Heart right ventricle (tissue), 16 donors: Measurements from ENCODE around the gene MTHFD2L. TPM values are rescaled to one million over a fixed set of nuclear protein-coding genes. Genes with fewer than 3 reads are reported as not detected.
A peak's percentile ranks its signal among the peaks of the same experiment; 100 is the strongest.

Source experiments
- ATAC-seq, 8 donors: fragments of 200-7000 bp; cut with Tn5 transposase; one replicate each; pipeline ENCODE4 v1.9.1; 2020; ENCODE audit warnings: mild to moderate bottlenecking in 8 of 8, moderate library complexity in 8 of 8, moderate number of reproducible peaks in 1 of 8
- DNase-seq, 2 donors: peaks; one replicate each; pipeline ENCODE4 v3.0.0-alpha.2; 2020
- H3K27ac ChIP-seq, 10 donors: fragments of 200-600 bp; sonication (generic) in 2 of 10; one replicate each; pipeline versions ENCODE4 v1.5.0 to v1.8.0; 2020 to 2022; ENCODE audit warnings: mild to moderate bottlenecking in 3 of 10
- H3K27me3 ChIP-seq, 7 donors: fragments of 200-600 bp; one replicate each; pipeline ENCODE4 v1.8.0; 2021 to 2022; ENCODE audit warnings: mild to moderate bottlenecking in 2 of 7
- H3K36me3 ChIP-seq, 9 donors: fragments of 200-600 bp; sonication (generic) in 1 of 9; one replicate each; pipeline versions ENCODE4 v1.5.0 to v1.8.0; 2020 to 2022; ENCODE audit warnings: mild to moderate bottlenecking in 2 of 9
- H3K4me1 ChIP-seq, 9 donors: fragments of 200-600 bp; sonication (generic) in 1 of 9; one replicate each; pipeline versions ENCODE4 v1.5.0 to v1.8.0; 2020 to 2022; ENCODE audit warnings: mild to moderate bottlenecking in 4 of 9
- H3K4me3 ChIP-seq, 10 donors: fragments of 200-600 bp; sonication (generic) in 2 of 10; one replicate each; pipeline versions ENCODE4 v1.5.0 to v1.8.0; 2020 to 2022; ENCODE audit warnings: mild to moderate bottlenecking in 7 of 10, moderate library complexity in 2 of 10
- H3K9me3 ChIP-seq, 11 donors: fragments of 200-600 bp in 10 of 11; sonication (generic) in 2 of 11; one replicate each; pipeline versions ENCODE4 v1.5.0 to v1.8.0; 2013 to 2022; ENCODE audit warnings: mild to moderate bottlenecking in 2 of 11, control low read depth in 1 of 11, moderate library complexity in 1 of 11
- WGBS, 2 donors: extraction: QIAGEN DNeasy Blood & Tissue Kit; methylation state at CpG; one replicate each; pipeline ENCODE4 v1.1.7; 2013; ENCODE audit warnings: inconsistent platforms in 1 of 2; 5-methylcytosine and 5-hydroxymethylcytosine counted together
- intact Hi-C, 10 donors: fragments of 100-400 bp; cut with DNase I; formaldehyde crosslinking; loops; one replicate each; pipeline versions ENCODE4 v1.11.1 to v1.14.2; 2022
- polyA plus RNA-seq, 2 donors: library from polyadenylated mRNA; stranded (reverse); fragments of 200-250 nt; gene quantifications; one replicate each; pipeline ENCODE4 v1.2.3, GENCODE V29; 2013
- total RNA-seq, 10 donors: library from RNA; stranded (reverse); fragmentation: NEBNext Ultra II Directional in 3 of 10; extraction: Animal tissue kit (Norgen Biotek cat#: 25700) in 3 of 10; gene quantifications; one replicate each; pipeline versions ENCODE4 v1.2.1 to v1.2.4, GENCODE V29; 2021 to 2023
- TF ChIP-seq, protein P1 (sequence below), 9 donors: fragments of 200-600 bp; sonication (generic) in 2 of 9; IDR thresholded peaks; one replicate each; pipeline versions ENCODE4 v1.5.0 to v1.8.0; 2021 to 2022; ENCODE audit warnings: antibody characterized with exemption in 9 of 9, mild to moderate bottlenecking in 5 of 9, moderate library complexity in 1 of 9
- donor health status: Arrhythmogenic right ventricular cardiomyopathy.
- donor health status: ischemic (EF 13 %, LVEDD 7.1; RV severe dilation, severe dysfunction).
- donor health status: healthy with polysubstance abuse.
- donor health status: DM: no; HTN: yes; CAD: no.
- donor health status: DM: no; HTN: no; CAD: no.
- donor health status: ischemic (EF 25% LVEDD 6.9; RV normal size, moderate dysfunction).
- donor health status: ischemic (EF 25% LVEDD 5.7; RV mildly dilated, moderate dysfunction).
- donor health status: healthy.
- donor health status: DM: yes; HTN: yes; CAD: no.
- donor health status: Ischemic cardiomyopathy.
- donor health status: ischemic (EF 35%, LVEDD 5.7; RV mildly dilated, moderate dysfunction).
- donor health status: nonischemic (EF 11% LVEDD 7.7; RV severe dilation, severe dysfunction).
- donor health status: DM: yes; HTN: yes; CAD: no.
- donor health status: PGD.
- donor health status: ischemic (EF 29% LVEDD 5.4; RV normal size, mild dysfunction).
- donor health status: nonischemic (EF 23%, LVEDD 6.1; RV moderate dilation, normal function).

The MTHFD2L gene
- total and polyA plus RNA-seq, 12 donors: 5.7 to 19.3 (median 11.8) TPM

DNA sequence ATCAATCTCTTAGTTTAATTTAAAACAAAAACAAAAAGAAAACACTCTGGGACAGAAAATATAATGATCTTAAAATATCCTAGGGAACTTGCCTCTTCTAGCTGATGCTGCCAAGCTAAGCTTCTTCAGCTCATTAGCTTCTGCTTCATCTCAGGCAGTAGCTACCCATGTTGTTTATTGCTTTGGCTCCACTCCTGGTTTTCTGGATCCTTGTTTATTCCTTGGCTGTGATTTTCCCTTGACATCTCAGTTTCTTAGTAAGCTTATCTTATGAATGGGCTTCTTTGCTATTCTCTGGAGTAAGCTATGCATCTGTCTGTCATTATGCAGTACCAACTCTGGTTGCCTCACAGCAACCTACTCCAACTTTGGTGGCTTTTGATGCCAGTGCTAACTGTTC is 5.1 kb upstream of the MTHFD2L start:
- H3K36me3 ChIP-seq: no peaks in the 10 kb centered on the region
- DNase-seq: no peak
- H3K27ac ChIP-seq: no peak overlapping the region
- H3K4me1 ChIP-seq: peaks cover 0 to 11% (median 7%) of the 10 kb centered on the region in 9 donors
- H3K27me3 ChIP-seq: peaks cover 0 to 4% (median 0%) of the 10 kb centered on the region in 7 donors
- intact Hi-C loops: no loop called here
- H3K4me3 ChIP-seq: no peak overlapping the region
- no peaks in the 10 kb centered on the region for H3K9me3 ChIP-seq
- no peak for ATAC-seq
- TF ChIP-seq, protein P1, sequence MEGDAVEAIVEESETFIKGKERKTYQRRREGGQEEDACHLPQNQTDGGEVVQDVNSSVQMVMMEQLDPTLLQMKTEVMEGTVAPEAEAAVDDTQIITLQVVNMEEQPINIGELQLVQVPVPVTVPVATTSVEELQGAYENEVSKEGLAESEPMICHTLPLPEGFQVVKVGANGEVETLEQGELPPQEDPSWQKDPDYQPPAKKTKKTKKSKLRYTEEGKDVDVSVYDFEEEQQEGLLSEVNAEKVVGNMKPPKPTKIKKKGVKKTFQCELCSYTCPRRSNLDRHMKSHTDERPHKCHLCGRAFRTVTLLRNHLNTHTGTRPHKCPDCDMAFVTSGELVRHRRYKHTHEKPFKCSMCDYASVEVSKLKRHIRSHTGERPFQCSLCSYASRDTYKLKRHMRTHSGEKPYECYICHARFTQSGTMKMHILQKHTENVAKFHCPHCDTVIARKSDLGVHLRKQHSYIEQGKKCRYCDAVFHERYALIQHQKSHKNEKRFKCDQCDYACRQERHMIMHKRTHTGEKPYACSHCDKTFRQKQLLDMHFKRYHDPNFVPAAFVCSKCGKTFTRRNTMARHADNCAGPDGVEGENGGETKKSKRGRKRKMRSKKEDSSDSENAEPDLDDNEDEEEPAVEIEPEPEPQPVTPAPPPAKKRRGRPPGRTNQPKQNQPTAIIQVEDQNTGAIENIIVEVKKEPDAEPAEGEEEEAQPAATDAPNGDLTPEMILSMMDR (IDR thresholded peaks at IDR 0.05): no peak

DNA sequence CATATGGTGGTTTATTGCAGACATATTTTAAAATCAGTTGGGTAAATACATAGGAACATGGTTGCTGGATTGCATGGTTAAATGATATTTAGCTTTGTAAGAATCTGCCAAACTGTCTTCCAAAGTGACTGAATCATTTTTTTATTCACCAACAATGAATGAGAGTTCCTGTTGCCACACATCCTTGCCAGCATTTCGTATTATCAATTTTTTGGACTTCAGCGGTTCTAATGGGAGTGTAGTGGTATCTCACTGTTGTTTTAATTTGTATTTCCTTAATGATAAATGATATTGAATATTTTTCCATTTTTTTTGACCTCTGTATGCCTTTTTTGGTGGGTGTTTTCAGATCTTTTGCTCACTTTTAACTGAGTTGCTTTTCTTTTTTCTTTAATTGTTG is 1.4 kb upstream of the MTHFD2L start:
- Histone ChIP-seq H3K36me3 (peaks cover 0 to 17% (median 0%) of the 10 kb centered on the region in 9 donors), H3K4me3 (no peak overlapping the region), H3K4me1 (peaks cover 3 to 28% (median 20%) of the 10 kb centered on the region in 9 donors), H3K27ac (peak overlapping the region in 1 of 10 donors; percentile 94), H3K27me3 (no peaks in the 10 kb centered on the region), H3K9me3 (no peaks in the 10 kb centered on the region)
- DNase-seq (no peak), ATAC-seq (no peak)
- TF ChIP-seq, protein P1 (IDR thresholded peaks at IDR 0.05): no peak
- intact Hi-C loops: no loop called here
- WGBS, 2 donors: 67 to 75% methylated on average over 2 of the region's 2 CpGs

DNA sequence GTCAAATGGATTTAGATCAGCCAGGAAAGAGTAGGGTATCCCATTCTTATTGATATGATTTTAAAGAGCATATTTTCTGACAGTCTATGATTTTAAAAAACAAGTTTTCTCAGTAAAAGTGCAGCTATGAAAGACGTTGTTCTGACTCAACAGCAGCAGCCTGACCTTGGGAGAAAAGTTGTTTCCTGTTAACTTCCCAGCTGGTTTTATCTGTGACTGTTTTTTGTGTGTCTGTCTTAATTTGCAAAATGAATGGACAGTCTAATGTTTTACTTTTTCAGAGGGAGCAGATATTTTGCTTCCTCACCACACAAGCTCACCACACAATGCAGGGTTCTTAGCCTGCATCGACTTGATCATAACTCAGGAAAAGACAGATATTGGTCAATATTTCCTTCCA is 764 bp upstream of the MTHFD2L start:
- H3K27ac ChIP-seq: peak overlapping the region; percentile 83 to 96 (median 91)
- H3K9me3 ChIP-seq: no peaks in the 10 kb centered on the region
- intact Hi-C loops: no loop called here
- no peaks in the 10 kb centered on the region for H3K27me3 ChIP-seq
- TF ChIP-seq, protein P1 (IDR thresholded peaks at IDR 0.05): no peak
- peaks cover 0 to 23% (median 0%) of the 10 kb centered on the region in 9 donors for H3K36me3 ChIP-seq
- DNase-seq (no peak), ATAC-seq (peak in 3 of 8 donors; percentile 1 to 12 (median 4))
- WGBS, 2 donors: 6 to 15% methylated on average over 2 of the region's 2 CpGs
- peaks cover 3 to 33% (median 25%) of the 10 kb centered on the region in 9 donors for H3K4me1 ChIP-seq
- peak overlapping the region in 9 of 10 donors; percentile 51 to 69 (median 62) for H3K4me3 ChIP-seq

DNA sequence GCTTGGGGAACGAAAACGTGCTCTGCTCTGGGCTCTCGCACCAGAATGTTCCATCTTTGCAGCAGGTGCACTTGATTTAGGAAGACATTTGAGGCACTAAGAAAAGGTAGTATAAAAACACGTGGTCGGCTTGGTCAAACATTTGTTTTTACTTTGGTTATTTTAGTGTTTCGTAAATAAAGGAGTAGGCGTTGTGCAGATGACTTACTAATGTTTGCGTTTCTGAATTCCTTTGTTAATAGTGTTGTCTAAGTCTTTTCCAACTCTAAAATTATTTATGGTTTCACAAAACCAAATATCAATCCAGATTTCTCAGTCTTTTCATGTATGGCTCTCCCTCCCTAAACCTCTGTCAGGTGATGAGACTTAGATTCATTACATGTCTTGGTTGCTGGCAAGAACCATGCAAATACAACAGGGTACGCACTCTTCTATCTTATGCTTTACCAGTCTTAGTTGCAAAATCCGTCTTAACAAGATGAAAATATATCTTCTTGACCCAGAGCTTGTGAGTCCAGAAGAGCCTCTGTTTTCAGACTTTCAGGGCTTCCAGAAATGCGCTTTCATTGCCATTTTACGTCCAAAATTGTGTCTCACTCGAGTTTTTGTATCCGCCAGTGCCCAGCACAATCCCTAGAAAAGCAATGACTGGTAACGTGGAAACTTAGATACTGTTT is 686 bp downstream of the MTHFD2L start:
- TF ChIP-seq, protein P1 (IDR thresholded peaks at IDR 0.05): no peak
- 19 to 23% methylated on average over 15 of the region's 15 CpGs for WGBS, 2 donors
- H3K4me1 ChIP-seq: peaks cover 3 to 39% (median 25%) of the 10 kb centered on the region in 9 donors
- no peaks in the 10 kb centered on the region for H3K27me3 ChIP-seq
- peak overlapping the region; percentile 45 to 69 (median 61) for H3K4me3 ChIP-seq
- H3K9me3 ChIP-seq: no peaks in the 10 kb centered on the region
- DNase-seq (no peak), ATAC-seq (no peak)
- intact Hi-C loops: no loop called here
- H3K36me3 ChIP-seq: peaks cover 0 to 32% (median 0%) of the 10 kb centered on the region in 9 donors
- peak overlapping the region; percentile 83 to 96 (median 91) for H3K27ac ChIP-seq
